ENCODE data around the gene PRR18. TPM values are rescaled to one million over a fixed set of nuclear protein-coding genes. Genes with fewer than 3 reads are reported as not detected.

Gene PRR18
- total RNA-seq, 1 donor from 2014 or later, result 0.14 TPM

- H3K9me3 Mint-ChIP-seq (ENCODE audit: unreplicated experiment), result no peaks in the 10 kb centered on the region
- Histone ChIP-seq H3K79me2 (ENCODE audit: insufficient read depth, low read length) (no peaks in the 10 kb centered on the region), H3K27ac (ENCODE audit: low read depth, low read length) (no peak overlapping the region), H3K4me2 (ENCODE audit: low read length) (peak overlapping the region; percentile 78), H3K4me1 (ENCODE audit: insufficient read depth, low read length) (peaks cover 7% of the 10 kb centered on the region), H3K9ac (ENCODE audit: low read length) (no peak overlapping the region), H2AFZ (ENCODE audit: low read depth, low read length) (peak overlapping the region; percentile 80), H3K9me3 (ENCODE audit: insufficient read depth, low read depth, low read length) (no peaks in the 10 kb centered on the region), H3K36me3 (ENCODE audit: insufficient read depth, low read length) (no peaks in the 10 kb centered on the region), H4K20me1 (ENCODE audit: insufficient read depth, low read length) (no peaks in the 10 kb centered on the region), H3K4me3 (ENCODE audit: insufficient read depth, low read depth, low read length) (peak overlapping the region; percentile 37), H3K27me3 (ENCODE audit: insufficient read depth, low read length) (peaks cover 38% of the 10 kb centered on the region)
- FAIRE-seq (no peak), DNase-seq (ENCODE audit: low read depth) (no peak)
- no peak overlapping the region for H3K27ac Mint-ChIP-seq (ENCODE audit: unreplicated experiment)
- H3K36me3 Mint-ChIP-seq (ENCODE audit: low read depth, unreplicated experiment), result no peaks in the 10 kb centered on the region
- H3K4me3 Mint-ChIP-seq (ENCODE audit: unreplicated experiment), result no peak overlapping the region
- no peaks in the 10 kb centered on the region for H3K4me1 Mint-ChIP-seq (ENCODE audit: low read depth, unreplicated experiment)
- TF ChIP-seq CTCF (IDR thresholded peaks at IDR 0.05; ENCODE audit: insufficient read depth, low read depth, low read length), result no peak
- TF ChIP-seq EZH2 (IDR thresholded peaks at IDR 0.05; ENCODE audit: insufficient read depth, low read length), result peak; percentile 91
- H3K27me3 Mint-ChIP-seq (ENCODE audit: low read depth, unreplicated experiment), result peaks cover 50% of the 10 kb centered on the region
Observed at GRCh38 chr6:166307082-166308032, 835 bp downstream of the PRR18 start.

- Histone ChIP-seq H4K20me1 (ENCODE audit: insufficient read depth, low read length) (no peaks in the 10 kb centered on the region), H3K4me2 (ENCODE audit: low read length) (no peak overlapping the region), H2AFZ (ENCODE audit: low read depth, low read length) (peak overlapping the region; percentile 80), H3K4me3 (ENCODE audit: insufficient read depth, low read depth, low read length) (no peak overlapping the region), H3K27ac (ENCODE audit: low read depth, low read length) (no peak overlapping the region), H3K9me3 (ENCODE audit: insufficient read depth, low read depth, low read length) (no peaks in the 10 kb centered on the region), H3K9ac (ENCODE audit: low read length) (no peak overlapping the region), H3K27me3 (ENCODE audit: insufficient read depth, low read length) (peaks cover 38% of the 10 kb centered on the region), H3K36me3 (ENCODE audit: insufficient read depth, low read length) (no peaks in the 10 kb centered on the region), H3K4me1 (ENCODE audit: insufficient read depth, low read length) (peaks cover 7% of the 10 kb centered on the region), H3K79me2 (ENCODE audit: insufficient read depth, low read length) (no peaks in the 10 kb centered on the region)
- no peaks in the 10 kb centered on the region for H3K4me1 Mint-ChIP-seq (ENCODE audit: low read depth, unreplicated experiment)
- no peaks in the 10 kb centered on the region for H3K9me3 Mint-ChIP-seq (ENCODE audit: unreplicated experiment)
- H3K36me3 Mint-ChIP-seq (ENCODE audit: low read depth, unreplicated experiment), result peaks cover 2% of the 10 kb centered on the region
- TF ChIP-seq CTCF (IDR thresholded peaks at IDR 0.05; ENCODE audit: insufficient read depth, low read depth, low read length) (no peak), EZH2 (IDR thresholded peaks at IDR 0.05; ENCODE audit: insufficient read depth, low read length) (no peak)
- H3K4me3 Mint-ChIP-seq (ENCODE audit: unreplicated experiment), result peak overlapping the region; percentile 51
- no peak overlapping the region for H3K27ac Mint-ChIP-seq (ENCODE audit: unreplicated experiment)
- peaks cover 53% of the 10 kb centered on the region for H3K27me3 Mint-ChIP-seq (ENCODE audit: low read depth, unreplicated experiment)
- no peak for DNase-seq (ENCODE audit: low read depth)
- no peak for FAIRE-seq
Observed at GRCh38 chr6:166306378-166307081, 1.7 kb downstream of the PRR18 start.

Measured in astrocyte (in vitro differentiated cells and primary cell).